ENCODE data around the gene HOXD12.

The HOXD12 gene

DNA sequence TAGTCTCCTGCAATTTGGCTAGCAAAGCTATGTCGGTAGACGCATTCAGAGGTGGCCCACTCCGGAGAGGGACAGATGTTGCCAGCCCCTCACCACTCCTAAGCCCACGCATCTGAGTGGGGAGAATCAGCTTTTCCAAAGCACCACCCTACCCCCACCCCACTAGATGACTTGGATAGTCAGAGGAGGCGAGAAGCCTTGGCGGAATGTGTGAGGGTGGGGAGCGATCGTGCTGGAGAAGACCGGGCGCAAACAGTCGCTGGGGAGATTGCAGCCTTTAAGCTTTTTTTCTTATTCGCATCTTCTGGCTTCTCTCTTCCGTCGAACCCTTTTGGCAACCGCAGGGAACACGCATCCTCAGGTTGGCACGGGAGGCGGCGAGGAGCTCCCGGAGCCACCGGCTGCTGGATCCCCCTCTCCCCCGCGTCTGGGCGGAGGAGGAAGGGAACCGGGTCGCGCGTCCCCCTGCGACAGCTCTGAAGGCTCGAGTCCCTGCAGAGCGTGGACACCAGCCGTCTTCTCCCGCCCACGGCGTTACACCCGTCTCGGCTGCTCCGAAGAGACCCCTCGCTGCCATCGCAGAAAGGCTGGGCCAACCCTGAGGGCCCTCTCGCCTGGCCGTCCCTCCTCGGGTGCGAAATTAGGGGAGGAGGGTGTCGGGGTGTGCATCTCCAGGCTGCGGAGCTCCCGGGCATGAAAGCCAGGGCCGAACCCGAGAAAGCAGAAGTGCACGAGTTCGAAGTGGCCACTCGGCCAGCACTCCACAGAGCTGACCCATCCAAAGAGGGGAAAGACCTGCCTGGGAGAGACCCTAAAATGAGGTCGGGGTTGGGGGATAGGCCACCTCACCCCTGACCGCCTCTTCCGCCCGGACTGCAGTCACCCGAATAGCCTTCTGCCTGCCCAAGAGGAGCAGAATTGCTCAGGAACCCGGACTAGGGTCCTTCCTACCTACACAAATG, 28.0 kb upstream of the HOXD12 start:
- H3K4me3 ChIP-seq (ENCODE audit: low read length): no peak overlapping the region
- no peaks in the 10 kb centered on the region for H3K9me3 ChIP-seq (ENCODE audit: control insufficient read depth, insufficient read depth, low read length)
- H3K27ac ChIP-seq (ENCODE audit: low read depth, low read length): no peak overlapping the region
- no peak for TF ChIP-seq EZH2phosphoT487 (IDR thresholded peaks at IDR 0.05; ENCODE audit: borderline replicate concordance, low read length)
- TF ChIP-seq, protein P1, sequence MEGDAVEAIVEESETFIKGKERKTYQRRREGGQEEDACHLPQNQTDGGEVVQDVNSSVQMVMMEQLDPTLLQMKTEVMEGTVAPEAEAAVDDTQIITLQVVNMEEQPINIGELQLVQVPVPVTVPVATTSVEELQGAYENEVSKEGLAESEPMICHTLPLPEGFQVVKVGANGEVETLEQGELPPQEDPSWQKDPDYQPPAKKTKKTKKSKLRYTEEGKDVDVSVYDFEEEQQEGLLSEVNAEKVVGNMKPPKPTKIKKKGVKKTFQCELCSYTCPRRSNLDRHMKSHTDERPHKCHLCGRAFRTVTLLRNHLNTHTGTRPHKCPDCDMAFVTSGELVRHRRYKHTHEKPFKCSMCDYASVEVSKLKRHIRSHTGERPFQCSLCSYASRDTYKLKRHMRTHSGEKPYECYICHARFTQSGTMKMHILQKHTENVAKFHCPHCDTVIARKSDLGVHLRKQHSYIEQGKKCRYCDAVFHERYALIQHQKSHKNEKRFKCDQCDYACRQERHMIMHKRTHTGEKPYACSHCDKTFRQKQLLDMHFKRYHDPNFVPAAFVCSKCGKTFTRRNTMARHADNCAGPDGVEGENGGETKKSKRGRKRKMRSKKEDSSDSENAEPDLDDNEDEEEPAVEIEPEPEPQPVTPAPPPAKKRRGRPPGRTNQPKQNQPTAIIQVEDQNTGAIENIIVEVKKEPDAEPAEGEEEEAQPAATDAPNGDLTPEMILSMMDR (IDR thresholded peaks at IDR 0.05; ENCODE audit: low read depth, low read length, poor library complexity, severe bottlenecking): no peak
- H3F3A ChIP-seq (ENCODE audit: control insufficient read depth, insufficient read depth): no peaks in the 10 kb centered on the region
- H3K4me1 ChIP-seq (ENCODE audit: control insufficient read depth, low read length): no peaks in the 10 kb centered on the region
- H4K20me1 ChIP-seq (ENCODE audit: control insufficient read depth, insufficient read depth, low read depth, low read length): no peaks in the 10 kb centered on the region
- H3K36me3 ChIP-seq (ENCODE audit: control insufficient read depth, low read length): no peaks in the 10 kb centered on the region
- no peaks in the 10 kb centered on the region for H3K9me2 ChIP-seq (replicated peaks; ENCODE audit: control insufficient read depth, low read length)
- H3K79me2 ChIP-seq (ENCODE audit: control insufficient read depth, low read length): no peaks in the 10 kb centered on the region
- H3K4me2 ChIP-seq (ENCODE audit: low read length): no peak overlapping the region
- peaks cover 10% of the 10 kb centered on the region for H3K27me3 ChIP-seq (ENCODE audit: control insufficient read depth, low read length)

DNA sequence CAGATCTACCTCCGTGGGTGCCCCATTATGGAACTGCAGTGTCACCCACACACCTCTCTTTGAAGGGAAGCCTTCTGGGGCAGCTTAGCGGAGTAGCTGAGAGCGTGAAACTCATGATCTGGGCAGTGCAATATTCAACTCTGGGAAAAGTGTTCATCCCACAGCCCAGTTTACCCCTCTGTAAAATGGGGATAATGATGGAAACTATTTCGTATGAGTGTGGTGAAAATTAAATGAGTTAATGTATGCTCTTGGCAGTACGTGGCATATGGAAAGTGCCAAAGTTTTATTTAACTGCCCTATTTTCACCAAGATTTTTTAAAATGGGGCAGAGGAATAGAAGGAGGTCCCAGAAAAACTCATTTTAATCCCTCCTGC, 27.3 kb upstream of the HOXD12 start:
- Histone ChIP-seq H4K20me1 (ENCODE audit: control insufficient read depth, insufficient read depth, low read depth, low read length) (no peaks in the 10 kb centered on the region), H3K27me3 (ENCODE audit: control insufficient read depth, low read length) (peaks cover 10% of the 10 kb centered on the region), H3K4me1 (ENCODE audit: control insufficient read depth, low read length) (no peaks in the 10 kb centered on the region), H3K4me3 (ENCODE audit: low read length) (no peak overlapping the region), H3K27ac (ENCODE audit: low read depth, low read length) (no peak overlapping the region), H3F3A (ENCODE audit: control insufficient read depth, insufficient read depth) (no peaks in the 10 kb centered on the region), H3K9me3 (ENCODE audit: control insufficient read depth, insufficient read depth, low read length) (no peaks in the 10 kb centered on the region), H3K4me2 (ENCODE audit: low read length) (no peak overlapping the region), H3K79me2 (ENCODE audit: control insufficient read depth, low read length) (no peaks in the 10 kb centered on the region), H3K36me3 (ENCODE audit: control insufficient read depth, low read length) (no peaks in the 10 kb centered on the region), H3K9me2 (replicated peaks; ENCODE audit: control insufficient read depth, low read length) (no peaks in the 10 kb centered on the region)
- TF ChIP-seq, protein P1 (IDR thresholded peaks at IDR 0.05; ENCODE audit: low read depth, low read length, poor library complexity, severe bottlenecking): no peak
- TF ChIP-seq EZH2phosphoT487 (IDR thresholded peaks at IDR 0.05; ENCODE audit: borderline replicate concordance, low read length): no peak

GRCh38 chr2:176072951-176073904, 26.4 kb upstream of the HOXD12 start:
- Histone ChIP-seq H3K4me3 (ENCODE audit: low read length) (no peak overlapping the region), H3F3A (ENCODE audit: control insufficient read depth, insufficient read depth) (no peaks in the 10 kb centered on the region), H3K27ac (ENCODE audit: low read depth, low read length) (no peak overlapping the region), H3K9me3 (ENCODE audit: control insufficient read depth, insufficient read depth, low read length) (no peaks in the 10 kb centered on the region), H3K4me1 (ENCODE audit: control insufficient read depth, low read length) (no peaks in the 10 kb centered on the region), H3K79me2 (ENCODE audit: control insufficient read depth, low read length) (no peaks in the 10 kb centered on the region), H4K20me1 (ENCODE audit: control insufficient read depth, insufficient read depth, low read depth, low read length) (no peaks in the 10 kb centered on the region), H3K36me3 (ENCODE audit: control insufficient read depth, low read length) (no peaks in the 10 kb centered on the region), H3K4me2 (ENCODE audit: low read length) (no peak overlapping the region), H3K27me3 (ENCODE audit: control insufficient read depth, low read length) (peaks cover 10% of the 10 kb centered on the region), H3K9me2 (replicated peaks; ENCODE audit: control insufficient read depth, low read length) (no peaks in the 10 kb centered on the region)
- TF ChIP-seq, protein P1 (IDR thresholded peaks at IDR 0.05; ENCODE audit: low read depth, low read length, poor library complexity, severe bottlenecking): no peak
- no peak for TF ChIP-seq EZH2phosphoT487 (IDR thresholded peaks at IDR 0.05; ENCODE audit: borderline replicate concordance, low read length)

Data from DOHH2 (cell line).